NCI-H2171 (cell line): Measurements from ENCODE around the gene STAM2.
"Not testable (repeated sequence)": the region's sequence is repeated elsewhere in the genome, so short reads cannot be mapped to it uniquely, and the experiment has no call there.

Source experiments
- DNase-seq: peaks from one replicate; lab custom pipeline; 2025; lab: John Stamatoyannopoulos, UW

The STAM2 gene

DNA sequence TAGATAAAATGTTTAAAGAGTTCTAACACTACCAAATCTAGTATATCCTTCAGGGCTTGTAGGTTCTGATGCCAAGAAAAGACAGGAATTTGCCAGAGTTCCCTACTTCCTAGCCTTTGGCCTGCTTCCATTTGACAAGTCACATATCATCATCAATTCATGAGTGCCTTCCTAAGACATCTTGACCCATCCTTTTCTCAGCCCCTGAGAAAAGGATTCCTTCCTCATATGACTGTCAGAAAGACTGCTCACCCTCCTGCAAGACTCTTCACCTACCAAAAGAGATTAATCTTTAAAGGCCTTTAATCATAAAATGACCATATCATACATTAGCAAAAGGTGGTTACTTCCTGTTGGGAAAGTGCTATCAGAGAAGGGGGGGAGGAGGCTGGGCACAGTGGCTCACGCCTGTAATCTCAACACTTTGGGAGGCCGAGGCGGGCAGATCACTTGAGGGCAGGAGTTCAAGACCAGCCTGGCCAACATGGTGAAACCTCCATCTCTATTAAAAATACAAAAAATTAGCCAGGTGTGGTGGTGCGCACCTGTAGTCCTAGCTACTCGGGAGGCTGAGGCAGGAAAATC, 3.3 kb downstream of the STAM2 start:
- DNase-seq = not testable (repeated sequence)

- no peak for DNase-seq
Observed at GRCh38 chr2:152171718-152172117, 3.8 kb downstream of the STAM2 start.

- not testable (repeated sequence) for DNase-seq
Observed at GRCh38 chr2:152169158-152169557, 6.4 kb downstream of the STAM2 start.

- not testable (repeated sequence) for DNase-seq
Observed at GRCh38 chr2:152167470-152167869, 8.1 kb downstream of the STAM2 start.

GRCh38 chr2:152167065-152167464, 8.5 kb downstream of the STAM2 start:
- DNase-seq = no peak

- DNase-seq = no peak
Observed at GRCh38 chr2:152166633-152167032, 8.9 kb downstream of the STAM2 start.

- DNase-seq = no peak
Observed at GRCh38 chr2:152165780-152166179, 9.8 kb downstream of the STAM2 start.

DNA sequence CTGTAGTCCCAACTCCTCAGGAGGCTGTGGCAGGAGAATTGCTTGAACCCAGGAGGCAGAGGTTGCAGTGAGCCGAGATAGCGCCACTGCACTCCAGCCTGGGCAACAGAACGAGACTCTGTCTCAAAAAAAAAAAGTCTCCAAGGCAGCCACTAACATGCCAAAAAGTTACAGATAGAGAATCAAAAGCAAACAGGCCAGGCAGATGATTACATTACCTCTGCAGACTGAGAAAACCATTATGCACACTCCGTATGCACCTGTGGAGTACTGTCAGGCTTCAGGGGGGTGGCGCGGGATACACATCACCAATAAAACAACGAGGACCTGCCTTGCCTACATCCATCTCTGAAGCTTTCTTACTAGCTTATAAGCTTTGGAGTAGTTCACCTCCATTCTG, 10.3 kb downstream of the STAM2 start:
- DNase-seq = no peak

GRCh38 chr2:152163669-152164068, 11.9 kb downstream of the STAM2 start:
- not testable (repeated sequence) for DNase-seq

DNA sequence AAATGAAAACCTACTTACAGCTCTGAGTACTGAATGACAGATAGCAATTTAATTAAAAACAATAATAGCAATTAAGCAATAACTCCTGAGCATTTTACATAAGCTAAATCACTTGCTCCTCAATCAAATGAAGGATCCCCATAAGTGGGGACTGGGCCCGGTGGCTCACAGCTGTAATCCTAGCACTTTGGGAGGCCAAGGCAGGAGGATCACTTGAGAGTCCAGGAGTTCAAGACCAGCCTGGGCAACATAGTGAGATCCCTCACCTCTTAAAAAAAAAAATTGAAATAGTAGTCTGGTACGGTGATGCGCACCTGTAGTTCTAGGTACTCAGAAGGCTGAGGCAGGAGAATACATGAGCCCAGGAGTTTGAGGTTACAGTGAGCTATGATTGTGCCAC, 13.4 kb downstream of the STAM2 start:
- no peak for DNase-seq

DNA sequence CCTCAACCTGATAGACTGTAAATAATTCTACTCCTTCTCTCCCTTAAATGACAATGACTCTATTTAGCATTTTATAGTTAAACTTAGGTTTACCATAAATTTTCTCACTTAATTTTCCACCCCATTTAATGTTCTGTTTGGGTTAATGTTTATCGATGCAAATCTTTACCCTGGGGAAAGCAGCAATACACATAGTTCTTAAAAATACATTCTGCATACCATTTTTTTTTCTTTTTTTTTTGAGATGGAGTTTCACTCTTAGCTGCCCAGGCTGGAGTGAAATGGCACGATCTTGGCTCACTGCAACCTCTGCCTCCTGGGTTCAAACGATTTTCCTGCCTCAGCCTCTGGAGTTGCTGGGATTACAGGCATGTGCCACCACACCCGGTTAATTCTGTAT, 14.0 kb downstream of the STAM2 start:
- DNase-seq = no peak

GRCh38 chr2:152160378-152160777, 15.2 kb downstream of the STAM2 start:
- DNase-seq = not testable (repeated sequence)

DNA sequence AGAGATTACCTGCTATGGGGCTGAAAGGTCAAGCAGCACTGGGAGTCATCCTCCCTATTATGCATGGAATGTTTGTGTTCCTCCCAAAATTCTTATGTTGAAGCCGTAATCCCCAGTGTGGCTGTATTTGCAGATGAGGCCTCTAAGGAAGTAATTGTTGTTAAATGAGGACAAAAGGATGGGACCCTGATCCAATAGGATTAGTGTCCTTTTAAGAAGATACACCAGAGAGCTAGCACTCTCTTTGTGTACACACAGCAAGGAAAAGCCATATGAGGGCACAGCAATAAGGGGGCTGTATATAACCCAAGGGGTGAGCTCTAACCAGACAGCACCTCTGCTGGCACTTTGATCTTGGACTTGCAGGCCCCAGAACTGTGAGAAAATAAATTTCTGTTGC, 18.3 kb downstream of the STAM2 start:
- DNase-seq = no peak

DNA sequence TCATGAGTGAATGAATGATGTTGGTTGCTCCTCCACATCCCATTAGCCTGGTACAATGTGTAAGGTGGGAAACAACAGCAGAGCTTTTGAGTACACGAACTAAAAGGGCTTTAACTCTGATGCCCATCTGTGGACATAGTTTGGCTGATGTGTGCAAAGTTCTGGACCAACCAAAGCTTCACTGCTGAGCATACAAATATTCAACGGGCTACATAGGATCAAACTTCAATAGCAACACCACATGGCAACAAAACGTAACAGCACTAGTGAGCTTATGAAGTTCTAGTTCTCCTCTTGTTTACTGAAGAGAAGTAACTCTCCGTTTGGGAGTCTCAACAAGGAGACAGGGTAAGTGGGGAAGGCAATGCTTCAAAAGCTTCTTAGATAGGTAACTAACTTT, 20.4 kb downstream of the STAM2 start:
- no peak for DNase-seq

GRCh38 chr2:152154462-152154861, 21.1 kb downstream of the STAM2 start:
- DNase-seq = no peak

DNA sequence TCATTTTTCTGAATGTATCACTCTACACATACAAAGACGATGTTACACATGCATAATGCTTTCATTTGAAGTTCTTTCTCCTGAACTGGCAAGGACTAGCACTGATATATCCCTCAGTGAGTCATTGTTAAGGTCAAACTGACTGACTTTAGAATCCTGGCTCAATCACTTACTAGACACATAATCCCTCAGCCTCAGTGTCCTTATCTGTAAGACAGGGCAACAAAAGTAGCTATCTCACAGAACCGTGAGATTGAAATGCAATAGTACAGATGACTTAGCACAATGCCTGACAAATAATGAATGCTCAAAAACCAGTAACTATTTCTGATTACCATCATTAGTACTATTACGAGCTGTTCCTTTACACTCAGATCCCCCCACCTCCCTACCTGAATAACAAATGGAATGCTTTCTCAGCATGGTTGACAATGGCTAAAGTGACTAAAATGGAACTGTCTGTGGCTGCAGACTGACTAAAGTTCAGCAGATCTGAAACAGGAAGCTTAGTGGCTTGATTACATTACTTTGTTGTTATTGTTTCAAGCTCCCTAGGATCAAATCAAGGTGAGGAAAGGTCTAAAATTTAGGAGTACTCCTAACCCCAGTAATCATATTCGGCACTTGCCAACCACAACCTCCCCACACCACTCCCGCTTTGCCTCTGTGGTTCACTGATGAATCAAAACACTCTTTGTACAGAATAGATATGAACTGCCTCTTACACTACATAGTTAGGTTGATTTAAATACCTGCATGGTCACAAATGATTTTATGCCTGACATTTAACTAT, 40.9 kb downstream of the STAM2 start:
- DNase-seq = no peak

GRCh38 chr2:152132306-152132705, 43.3 kb downstream of the STAM2 start:
- DNase-seq = no peak

- DNase-seq = no peak
Observed at GRCh38 chr2:152127628-152128027, 47.9 kb downstream of the STAM2 start.

DNA sequence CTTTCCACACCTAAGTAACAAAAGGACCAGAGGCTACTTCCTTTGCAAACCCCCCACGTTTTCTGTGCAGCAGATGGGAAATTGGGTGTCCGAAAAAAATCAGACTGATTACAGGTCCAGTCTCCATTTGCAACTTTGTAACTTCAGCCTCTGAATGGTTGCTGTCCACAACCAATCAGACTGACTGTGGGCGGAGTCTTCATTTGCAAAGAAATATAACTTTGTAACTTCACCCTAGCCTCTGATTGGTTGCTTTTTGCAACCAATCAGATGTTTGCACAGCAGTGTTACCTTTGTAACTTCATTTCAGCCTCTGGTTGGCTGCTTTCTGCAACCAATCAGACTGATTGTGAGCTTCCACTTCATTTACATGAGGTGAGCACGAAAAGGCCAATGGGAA, 48.9 kb downstream of the STAM2 start:
- DNase-seq = no peak

DNA sequence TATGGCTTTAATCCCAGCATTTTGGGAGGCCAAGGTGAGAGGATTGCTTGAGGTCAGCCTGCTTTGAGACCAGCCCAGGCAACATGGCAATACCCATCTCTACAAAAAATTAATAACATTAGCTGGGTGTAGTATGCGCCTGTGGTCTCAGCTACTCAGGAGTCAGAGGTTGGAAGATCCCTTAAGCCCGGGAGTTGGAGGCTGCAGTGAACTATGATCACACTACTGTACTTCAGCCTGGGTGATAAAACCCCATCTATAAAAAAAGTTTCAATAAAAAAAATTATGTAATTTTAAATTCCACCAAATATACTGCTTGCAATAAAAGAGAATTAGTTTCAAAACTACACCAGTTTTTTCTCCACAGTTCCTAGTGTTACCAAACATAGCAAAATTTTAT, 53.4 kb downstream of the STAM2 start:
- DNase-seq = no peak

DNA sequence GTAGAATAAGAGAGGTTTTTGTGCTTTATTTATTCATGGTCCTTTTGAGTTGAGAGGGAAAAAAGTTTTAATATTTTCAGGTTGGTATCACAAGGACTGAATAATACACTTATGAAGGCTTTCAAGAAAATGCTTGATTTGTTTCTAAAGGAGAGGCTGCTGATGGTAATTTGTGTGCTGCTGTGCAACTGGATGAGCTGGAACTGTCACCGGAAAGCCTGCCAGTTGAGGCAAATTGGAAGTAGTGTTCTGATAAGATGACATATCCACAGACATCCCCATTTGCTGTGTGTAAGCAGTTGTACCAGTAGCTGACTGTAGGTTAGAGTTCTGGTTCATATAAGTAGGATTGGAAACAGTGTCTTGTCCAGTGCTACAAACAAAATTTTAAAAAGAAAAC, 55.1 kb downstream of the STAM2 start:
- no peak for DNase-seq

GRCh38 chr2:152115952-152116351, 59.6 kb downstream of the STAM2 start:
- no peak for DNase-seq

- no peak for DNase-seq
Observed at GRCh38 chr2:152114366-152114765, 61.2 kb downstream of the STAM2 start.

GRCh38 chr2:152107140-152107539, 68.4 kb downstream of the STAM2 start:
- DNase-seq = not testable (repeated sequence)
